Dermis microvascular lymphatic vessel endothelial cell (primary cell): ENCODE data around the gene LRRTM3. TPM values are rescaled to one million over a fixed set of nuclear protein-coding genes. Genes with fewer than 3 reads are reported as not detected.

Experiments used
- DNase-seq, 2 donors: peaks; one replicate each; pipeline versions ENCODE4 v3.0.0 to v3.0.0-alpha.2; 2010; ENCODE audit warnings: low read depth in 2 of 2
- total RNA-seq: library from RNA; depleted of rRNA; stranded (reverse); fragments of >200 nt; gene quantifications from 2 replicates; pipeline ENCODE4 v1.2.1, GENCODE V29; 2014

Gene LRRTM3
- total RNA-seq, 1 donor from 2014 or later = not detected

DNA sequence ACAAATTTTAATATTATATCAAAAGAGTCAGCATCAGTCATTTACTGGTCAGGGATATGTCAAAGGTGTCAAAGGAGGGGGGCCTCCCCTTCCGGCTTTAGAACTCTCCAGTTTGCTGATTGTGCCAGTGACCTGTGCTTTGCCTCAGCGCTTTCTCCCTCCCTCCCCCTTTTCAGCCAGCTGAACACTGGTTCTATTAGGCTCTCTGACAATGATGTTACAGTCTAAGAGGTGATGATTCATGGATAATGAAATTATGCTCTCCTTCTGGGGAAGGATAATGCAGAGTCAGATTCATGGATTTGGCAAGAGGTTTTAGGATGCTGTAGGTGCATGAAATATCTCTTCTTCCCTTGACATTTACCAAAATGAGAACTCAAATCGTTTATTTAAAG is 6.1 kb downstream of the LRRTM3 start:
- no peak for DNase-seq

DNA sequence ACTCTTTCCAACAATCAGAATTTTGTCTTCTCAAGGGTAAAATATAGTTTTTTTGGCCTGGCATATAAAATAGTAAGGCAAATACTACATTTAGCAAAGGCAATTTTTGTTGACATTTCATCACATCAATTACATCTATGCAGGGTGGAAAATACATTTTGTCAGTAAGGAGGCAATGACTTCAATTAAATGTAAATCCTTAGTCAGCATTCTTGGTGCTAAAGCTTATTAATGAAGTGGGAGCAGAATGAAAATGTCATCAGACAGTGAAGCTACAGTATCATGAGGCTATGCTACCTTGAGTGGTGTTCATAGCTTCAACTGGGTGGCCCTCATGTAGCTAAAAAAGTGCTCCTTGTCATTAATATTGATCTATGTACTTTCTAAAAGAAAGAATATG is 8.9 kb downstream of the LRRTM3 start:
- DNase-seq = no peak

GRCh38 chr10:66940965-66941364 is 15.1 kb downstream of the LRRTM3 start:
- no peak for DNase-seq

GRCh38 chr10:66941491-66941890 is 15.7 kb downstream of the LRRTM3 start:
- no peak for DNase-seq

- DNase-seq = no peak
These were observed 16.6 kb downstream of the LRRTM3 start for GRCh38 chr10:66942407-66942806.

GRCh38 chr10:66943590-66943989 is 17.8 kb downstream of the LRRTM3 start:
- DNase-seq = no peak

- no peak for DNase-seq
These were observed 26.1 kb downstream of the LRRTM3 start for GRCh38 chr10:66951896-66952295.

DNA sequence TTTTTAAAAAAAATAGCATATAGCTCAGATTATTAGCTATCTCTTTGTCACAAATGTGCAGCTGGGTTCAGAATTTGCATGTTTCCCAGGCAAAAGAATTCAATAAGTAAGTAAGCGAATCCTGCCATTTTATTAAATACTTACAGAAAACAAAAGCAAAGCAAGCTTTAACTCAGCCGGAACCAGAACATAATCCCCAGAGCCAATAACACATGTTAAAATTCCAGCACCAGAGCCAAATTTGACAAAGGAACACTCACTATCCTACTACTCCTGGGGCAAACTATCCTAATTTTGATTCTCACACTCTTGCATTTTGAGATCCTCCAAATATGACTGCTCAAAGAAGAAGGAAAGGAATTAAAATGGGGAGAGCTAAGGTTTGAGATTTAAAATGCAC is 32.6 kb downstream of the LRRTM3 start:
- DNase-seq = no peak

DNA sequence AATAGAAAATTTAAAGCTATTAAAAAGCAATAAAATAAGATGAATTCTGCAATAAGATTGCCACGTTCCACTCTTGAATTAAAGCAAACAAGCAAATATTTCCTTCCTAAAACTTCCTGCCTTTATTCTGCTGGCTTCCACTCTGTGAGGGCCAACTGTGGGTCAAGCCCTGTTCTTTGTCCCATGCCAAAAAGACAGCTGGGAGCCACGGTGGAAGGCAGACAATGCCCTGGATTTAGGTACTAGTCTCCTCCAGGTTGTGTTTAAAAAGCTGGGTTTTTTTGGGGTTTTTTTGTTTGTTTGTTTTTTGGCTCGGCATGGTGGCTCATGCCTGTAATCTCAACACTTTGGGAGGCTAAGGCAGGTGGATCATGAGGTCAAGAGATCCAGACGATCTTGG is 39.1 kb downstream of the LRRTM3 start:
- no peak for DNase-seq

GRCh38 chr10:66980246-66980815 is 54.5 kb downstream of the LRRTM3 start:
- DNase-seq = no peak

- DNase-seq = no peak
These were observed 55.7 kb downstream of the LRRTM3 start for GRCh38 chr10:66981361-66982052.

DNA sequence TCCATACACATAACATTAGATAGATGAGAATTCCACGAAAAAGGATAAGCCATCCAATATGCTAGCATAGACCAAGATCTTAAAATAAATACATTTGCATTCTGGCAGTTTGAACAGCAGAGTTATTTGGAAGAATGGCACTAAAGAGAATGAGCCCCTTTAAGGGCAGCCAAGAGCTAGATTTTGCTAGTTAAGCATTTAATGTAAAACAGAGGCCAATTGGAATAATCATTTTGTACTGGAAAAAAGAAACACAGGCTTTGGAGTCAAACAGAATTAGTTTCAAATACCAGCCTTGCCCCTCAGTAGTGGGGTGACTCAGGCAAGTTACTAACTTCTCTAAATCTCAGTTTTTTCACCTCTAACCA is 56.2 kb downstream of the LRRTM3 start:
- DNase-seq = no peak

GRCh38 chr10:66982792-66983474 is 57.1 kb downstream of the LRRTM3 start:
- no peak for DNase-seq

GRCh38 chr10:66983475-66983818 is 57.6 kb downstream of the LRRTM3 start:
- DNase-seq = no peak

DNA sequence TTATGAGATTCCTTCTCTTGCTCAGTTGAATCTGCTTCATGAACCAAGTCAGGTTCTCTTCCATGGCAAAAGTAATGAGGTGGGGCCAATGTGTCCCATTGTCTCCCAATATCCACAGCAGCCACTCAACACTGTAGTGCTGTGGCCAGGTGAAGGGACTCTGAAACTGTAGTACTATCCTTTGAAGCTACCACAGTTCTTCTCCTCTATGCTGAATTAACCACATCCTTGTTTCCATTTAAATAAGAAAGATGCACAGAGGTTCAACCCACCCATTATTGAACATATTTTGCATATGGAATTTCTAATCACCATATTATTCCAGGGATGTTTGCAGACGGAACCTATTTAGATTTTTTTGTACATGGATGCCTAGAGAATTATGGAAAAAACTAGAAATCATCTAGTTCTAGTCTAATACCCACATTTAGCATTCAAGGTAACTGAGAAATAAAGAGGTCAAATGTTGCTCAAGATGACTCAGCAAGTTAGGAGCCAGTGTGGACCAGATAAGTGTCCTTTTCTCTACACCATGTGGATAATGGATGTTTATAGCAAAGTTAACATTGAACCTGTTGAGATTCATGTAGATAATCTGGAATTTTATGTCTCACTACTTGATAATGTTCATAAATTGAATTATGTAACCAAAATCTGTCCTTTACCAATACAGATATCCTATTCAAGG is 64.5 kb downstream of the LRRTM3 start:
- no peak for DNase-seq

- no peak for DNase-seq
These were observed 71.2 kb downstream of the LRRTM3 start for GRCh38 chr10:66996996-66997395.

DNA sequence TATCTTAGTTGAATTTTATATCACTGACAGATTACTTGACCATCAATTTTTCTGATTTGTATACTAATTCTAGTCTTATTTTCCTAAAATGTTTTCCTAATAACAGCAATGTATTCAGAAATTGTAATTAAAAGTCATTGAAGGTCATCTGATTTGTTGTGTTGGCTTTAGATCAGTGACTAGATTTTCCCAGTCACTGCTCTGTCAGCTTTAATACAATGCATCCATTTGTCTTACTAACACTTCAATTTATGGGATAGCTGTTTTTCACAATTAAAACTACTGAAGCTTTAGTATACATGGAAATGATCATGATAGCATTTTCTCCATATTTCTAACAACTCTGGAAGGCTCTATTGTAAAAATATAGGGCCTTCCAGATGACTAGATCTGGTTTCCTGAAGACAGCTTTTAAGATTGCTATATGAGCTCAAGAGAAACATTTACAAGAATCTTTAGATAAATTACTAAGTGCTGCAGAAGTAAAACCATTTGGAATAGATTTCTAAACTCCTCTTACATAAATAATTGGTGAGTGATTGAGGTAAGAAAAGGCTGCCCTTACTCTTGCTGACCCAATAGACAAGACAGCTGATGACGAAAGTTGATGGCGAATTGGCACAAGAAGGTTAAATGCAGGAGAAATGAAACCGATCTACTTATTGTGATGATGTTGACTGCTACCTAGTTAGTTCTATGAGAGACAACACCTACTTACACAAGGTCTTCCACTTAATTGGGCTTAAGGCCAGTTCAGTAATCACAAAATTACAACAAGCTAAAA is 74.1 kb downstream of the LRRTM3 start:
- DNase-seq = no peak

DNA sequence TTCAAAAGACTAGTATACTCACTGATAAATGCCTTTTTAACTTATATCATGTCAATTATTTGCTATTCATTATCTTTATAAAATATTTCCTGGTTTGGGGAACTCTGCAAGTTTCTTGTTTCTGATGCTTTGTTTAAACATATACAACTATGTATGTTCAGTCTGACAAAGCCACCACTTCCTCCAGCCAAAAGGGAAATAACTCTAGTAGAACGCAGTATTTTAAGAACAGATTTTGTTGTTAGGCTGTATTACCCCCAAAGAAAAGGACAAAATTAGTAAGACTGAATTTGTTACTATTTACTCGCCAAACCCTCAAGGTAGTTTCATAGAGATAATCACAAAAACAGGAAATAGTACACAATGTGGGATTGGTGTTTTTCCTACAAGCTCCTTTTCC is 78.9 kb downstream of the LRRTM3 start:
- DNase-seq = no peak

- no peak for DNase-seq
These were observed 80.1 kb downstream of the LRRTM3 start for GRCh38 chr10:67005981-67006380.

GRCh38 chr10:67011480-67011879 is 85.6 kb downstream of the LRRTM3 start:
- no peak for DNase-seq

DNA sequence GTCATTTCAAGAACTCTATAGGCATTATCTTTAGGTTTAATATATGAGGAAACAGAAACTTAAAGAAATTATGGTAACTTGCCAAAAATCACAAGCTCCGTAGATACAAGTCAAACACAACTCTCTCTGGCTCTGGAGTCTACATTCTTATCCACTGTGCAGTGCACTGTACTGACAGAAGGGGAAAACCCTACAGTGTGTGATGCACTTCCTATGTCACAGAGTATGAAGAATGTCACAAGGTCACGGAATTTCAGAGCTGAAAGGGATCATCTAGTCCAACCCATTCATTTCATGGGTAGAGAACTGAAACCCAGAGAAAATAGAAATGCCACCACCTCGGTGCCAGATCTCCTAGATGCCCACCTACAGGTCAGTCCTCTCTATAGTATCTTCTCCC is 86.1 kb downstream of the LRRTM3 start:
- DNase-seq = no peak

- no peak for DNase-seq
These were observed 89.4 kb downstream of the LRRTM3 start for GRCh38 chr10:67015225-67015624.
